ENCODE results near the gene CSTPP1. TPM values are rescaled to one million over a fixed set of nuclear protein-coding genes. Genes with fewer than 3 reads are reported as not detected.

Gene CSTPP1
- total RNA-seq, 3 donors from 2014 or later, result 13.4 to 43.6 (median 30.5) TPM

GRCh38 chr11:47176328-47177228, 240.0 kb downstream of the CSTPP1 start, which contains the start of gene ARFGAP2:
Gene ARFGAP2 (minus strand): TSS chr11:47176879. CDS start chr11:47176853, 26 bp downstream.
- Histone ChIP-seq H3K36me3 (peaks cover 5% of the 10 kb centered on the region), H3K4me3 (peak within 1 kb of the TSS; percentile 97 to 99 (median 98)), H3K9me3 (no peaks in the 10 kb centered on the region), H3K27ac (peak within 1 kb of the TSS; percentile 98 to 99), H3K27me3 (no peaks in the 10 kb centered on the region), H3K4me1 (peaks cover 2 to 18% of the 10 kb centered on the region in 2 donors)
- peak; percentile 95 to 97 for DNase-seq (ENCODE audit: low spot score in 2 of 2)
- peak in 2 of 3 donors; percentile 56 to 90 for TF ChIP-seq POLR2AphosphoS5 (IDR thresholded peaks at IDR 0.05)
- TF ChIP-seq CTCF (IDR thresholded peaks at IDR 0.05), result no peak
- intact Hi-C loops (cut with DNase I; ENCODE audit: low total_unique reads), result no loop called here

- no peaks in the 10 kb centered on the region for H3K27me3 ChIP-seq
- peak overlapping the region; percentile 98 to 99 for H3K27ac ChIP-seq
- H3K9me3 ChIP-seq, result no peaks in the 10 kb centered on the region
- peak; percentile 63 to 83 for DNase-seq (ENCODE audit: low spot score in 2 of 2)
- TF ChIP-seq CTCF (IDR thresholded peaks at IDR 0.05) (peak; percentile 37 to 92 (median 75)), POLR2AphosphoS5 (IDR thresholded peaks at IDR 0.05) (peak in 1 of 3 donors; percentile 0), POLR2A (IDR thresholded peaks at IDR 0.05) (no peak)
- H3K4me3 ChIP-seq, result peak overlapping the region; percentile 97 to 99 (median 98)
- H3K4me1 ChIP-seq, result peaks cover 2 to 18% of the 10 kb centered on the region in 2 donors
- H3K36me3 ChIP-seq, result peaks cover 4% of the 10 kb centered on the region
- intact Hi-C loops (cut with DNase I; ENCODE audit: low total_unique reads), result no loop called here
Observed at GRCh38 chr11:47177229-47177845, 240.8 kb downstream of the CSTPP1 start.

GRCh38 chr11:47177846-47178245, 241.3 kb downstream of the CSTPP1 start:
- Histone ChIP-seq H3K4me1 (peaks cover 2 to 18% of the 10 kb centered on the region in 2 donors), H3K27me3 (no peaks in the 10 kb centered on the region), H3K4me3 (peak overlapping the region in 2 of 3 donors; percentile 98 to 99), H3K36me3 (peaks cover 2% of the 10 kb centered on the region), H3K27ac (peak overlapping the region; percentile 98 to 99), H3K9me3 (no peaks in the 10 kb centered on the region)
- no peak for DNase-seq (ENCODE audit: low spot score in 2 of 2)
- intact Hi-C loops (cut with DNase I; ENCODE audit: low total_unique reads), result no loop called here
- TF ChIP-seq POLR2AphosphoS5 (IDR thresholded peaks at IDR 0.05) (no peak), POLR2A (IDR thresholded peaks at IDR 0.05) (no peak), CTCF (IDR thresholded peaks at IDR 0.05) (no peak)

GRCh38 chr11:47178316-47178715, 241.8 kb downstream of the CSTPP1 start:
- Histone ChIP-seq H3K4me1 (peaks cover 2 to 18% of the 10 kb centered on the region in 2 donors), H3K36me3 (no peaks in the 10 kb centered on the region), H3K4me3 (no peak overlapping the region), H3K9me3 (no peaks in the 10 kb centered on the region), H3K27ac (peak overlapping the region; percentile 98 to 99), H3K27me3 (no peaks in the 10 kb centered on the region)
- DNase-seq (ENCODE audit: low spot score in 2 of 2), result no peak
- intact Hi-C loops (cut with DNase I; ENCODE audit: low total_unique reads), result no loop called here
- no peak for TF ChIP-seq POLR2AphosphoS5 (IDR thresholded peaks at IDR 0.05)
- no peak for TF ChIP-seq POLR2A (IDR thresholded peaks at IDR 0.05)
- no peak for TF ChIP-seq CTCF (IDR thresholded peaks at IDR 0.05)
